ENCODE measurements around the gene ABCB10.
"Not testable (repeated sequence)": the region's sequence is repeated elsewhere in the genome, so short reads cannot be mapped to it uniquely, and the experiment has no call there.

ABCB10 gene

DNA sequence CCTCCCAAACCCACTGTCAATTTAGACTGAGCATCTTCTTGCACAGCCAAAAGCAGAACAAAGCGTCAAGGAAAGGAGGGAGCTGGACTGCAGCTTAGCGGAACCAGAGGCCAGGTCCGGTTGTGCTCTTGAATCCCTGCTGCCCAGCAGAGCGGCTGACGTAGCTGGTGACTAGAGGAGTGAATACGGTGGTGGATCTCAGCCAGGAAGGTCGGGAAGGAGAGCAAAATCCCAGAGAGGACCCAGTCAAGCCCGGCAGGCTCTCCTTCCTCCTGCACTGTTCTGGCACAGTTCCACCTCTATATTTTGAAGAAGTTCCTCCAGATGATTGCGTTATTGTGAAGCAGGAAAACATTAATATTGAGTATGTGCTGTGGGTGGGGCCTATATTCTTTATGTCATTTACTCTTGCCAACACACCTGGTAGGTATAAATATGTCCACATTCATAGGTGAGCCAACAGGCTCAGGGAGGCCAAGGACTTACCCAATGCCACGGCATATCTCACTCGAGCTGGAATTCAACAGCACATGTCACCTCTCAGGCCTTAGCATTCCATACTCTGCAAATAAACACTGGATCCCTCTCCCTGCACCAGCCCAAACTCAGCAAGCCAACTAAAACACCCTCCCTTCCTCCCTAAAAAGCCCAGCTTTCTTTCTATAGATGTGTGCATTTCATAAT, 23.6 kb upstream of the ABCB10 start:
- no peak overlapping the region for H3K4me3 ChIP-seq (ENCODE audit: low read length)
- TF ChIP-seq ZNF274 (IDR thresholded peaks at IDR 0.05; ENCODE audit: low read depth, low read length): no peak

DNA sequence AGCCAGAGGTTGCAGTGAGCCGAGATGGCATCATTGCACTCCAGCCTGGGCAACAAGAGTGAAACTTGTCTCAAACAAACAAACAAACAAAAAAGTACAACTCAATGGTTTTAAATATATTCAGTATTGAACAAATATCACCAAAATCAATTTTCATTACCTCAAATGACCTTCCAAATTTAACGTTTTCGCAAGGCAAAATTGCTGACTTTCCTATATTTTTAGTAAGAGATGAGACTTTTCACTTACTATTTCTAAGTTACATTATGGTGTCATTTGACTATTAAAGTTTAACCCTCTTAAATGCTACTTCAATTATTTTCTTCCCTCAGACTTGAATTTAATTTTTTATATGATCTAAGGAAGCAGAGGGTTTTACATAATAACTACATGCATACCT, 23.0 kb upstream of the ABCB10 start:
- TF ChIP-seq ZNF274 (IDR thresholded peaks at IDR 0.05; ENCODE audit: low read depth, low read length): no peak
- H3K4me3 ChIP-seq (ENCODE audit: low read length): no peak overlapping the region

DNA sequence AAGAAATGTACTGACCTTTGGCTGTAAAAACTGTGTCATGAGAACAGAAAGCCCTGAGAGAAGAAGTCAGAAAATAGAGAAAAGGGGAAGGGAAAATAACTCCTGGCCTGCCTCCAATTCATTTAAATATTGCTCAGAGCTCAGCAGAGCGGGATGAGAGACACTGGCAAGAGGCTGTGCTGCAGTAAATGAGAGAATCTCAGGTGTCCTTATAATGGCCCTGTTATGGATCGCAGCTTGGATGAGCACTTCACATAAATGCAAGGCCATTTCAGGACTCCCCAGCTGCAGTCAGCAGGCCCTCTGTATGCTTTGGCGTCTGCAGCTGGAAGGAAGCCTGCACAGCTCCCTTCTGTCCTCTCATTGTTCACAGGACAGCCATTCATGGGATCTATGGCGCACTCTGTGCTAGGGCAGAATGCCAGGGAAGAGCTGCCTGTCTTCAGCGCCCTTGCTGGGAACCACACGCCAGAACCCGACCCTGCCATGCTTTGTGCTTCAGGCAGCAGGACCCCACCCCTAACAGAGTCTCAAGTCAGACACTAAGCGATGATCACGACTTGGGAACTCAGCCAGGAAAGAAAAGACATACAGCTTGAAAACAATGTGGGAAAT, 20.7 kb upstream of the ABCB10 start:
- no peak for TF ChIP-seq ZNF274 (IDR thresholded peaks at IDR 0.05; ENCODE audit: low read depth, low read length)
- H3K4me3 ChIP-seq (ENCODE audit: low read length): no peak overlapping the region

DNA sequence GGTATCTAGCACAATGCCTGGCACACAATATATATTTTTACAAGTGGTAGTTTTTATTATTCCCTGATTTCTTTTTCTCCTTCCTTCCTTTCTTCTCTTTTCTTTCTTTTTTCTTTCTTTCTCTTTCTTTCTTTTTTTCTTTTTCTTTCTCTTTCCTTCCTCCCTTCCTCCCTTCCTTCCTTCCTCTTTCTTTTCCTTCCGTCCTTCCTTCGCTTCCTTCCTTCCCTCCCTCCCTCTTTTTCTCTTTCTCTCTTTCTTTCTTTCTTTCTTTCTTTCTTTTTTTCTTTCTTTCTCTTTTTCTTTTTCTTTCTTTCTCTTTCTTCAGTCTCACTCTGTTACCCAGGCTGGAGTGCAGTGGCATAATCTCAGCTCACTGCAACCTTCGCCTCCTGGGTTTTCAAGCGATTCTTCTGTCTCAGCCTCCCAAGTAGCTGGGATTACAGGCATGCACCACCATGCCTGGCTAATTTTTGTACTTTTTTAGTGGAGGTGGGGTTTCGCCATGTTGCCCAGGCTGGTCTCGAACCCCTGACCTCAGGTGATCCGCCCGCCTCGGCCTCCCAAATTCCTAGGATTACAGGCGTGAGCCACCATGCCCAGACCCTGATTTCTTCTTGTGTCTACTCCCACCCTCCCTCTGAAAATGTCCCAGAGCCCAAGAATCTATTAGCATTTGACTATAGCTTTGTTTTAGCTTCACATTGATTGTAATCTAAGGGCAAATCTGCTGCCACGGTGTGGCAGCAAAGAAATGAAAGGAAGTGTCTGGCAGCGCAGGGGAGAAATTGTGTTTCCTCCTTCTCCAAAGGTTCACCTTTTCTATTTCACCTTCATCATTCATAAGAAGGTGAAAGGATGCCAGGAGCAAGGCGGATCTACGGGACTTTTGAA, 19.9 kb upstream of the ABCB10 start:
- no peak for TF ChIP-seq ZNF274 (IDR thresholded peaks at IDR 0.05; ENCODE audit: low read depth, low read length)
- H3K4me3 ChIP-seq (ENCODE audit: low read length): no peak overlapping the region

DNA sequence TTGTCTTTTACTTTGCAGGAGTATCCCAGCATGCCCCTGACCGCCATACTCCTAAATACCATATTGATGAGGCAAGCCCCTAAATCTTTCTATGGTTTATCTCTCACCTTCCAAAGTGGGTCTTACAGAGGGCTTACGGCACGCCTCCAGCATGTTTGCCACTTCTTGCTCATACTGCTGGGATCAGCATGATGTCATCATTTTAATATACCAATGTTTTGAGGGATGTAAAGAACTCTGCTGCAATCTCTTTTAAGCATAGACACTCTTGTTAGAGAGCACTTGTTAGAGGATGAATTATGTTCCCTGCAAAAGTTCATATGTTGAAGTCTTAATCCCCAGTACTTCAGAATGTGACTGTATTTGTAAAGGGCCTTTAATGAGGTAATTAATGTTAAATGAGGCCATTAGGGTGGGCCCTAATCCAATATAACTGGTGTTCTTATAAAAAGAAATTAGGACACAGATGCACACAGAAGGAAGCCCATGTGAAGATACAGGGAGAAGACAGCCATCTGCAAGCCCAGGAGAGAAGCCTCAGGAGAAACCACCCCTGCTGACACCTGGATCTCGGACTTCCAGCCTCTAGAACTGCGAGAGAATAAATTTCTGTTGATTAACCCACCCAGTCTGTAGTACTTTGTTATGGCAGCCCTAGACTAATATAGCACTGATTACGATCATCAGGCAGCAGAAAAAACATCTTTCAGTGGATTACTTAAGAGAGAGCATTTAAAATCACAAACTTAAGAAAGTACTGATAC, 16.4 kb upstream of the ABCB10 start:
- H3K4me3 ChIP-seq (ENCODE audit: low read length): no peak overlapping the region
- TF ChIP-seq ZNF274 (IDR thresholded peaks at IDR 0.05; ENCODE audit: low read depth, low read length): no peak

DNA sequence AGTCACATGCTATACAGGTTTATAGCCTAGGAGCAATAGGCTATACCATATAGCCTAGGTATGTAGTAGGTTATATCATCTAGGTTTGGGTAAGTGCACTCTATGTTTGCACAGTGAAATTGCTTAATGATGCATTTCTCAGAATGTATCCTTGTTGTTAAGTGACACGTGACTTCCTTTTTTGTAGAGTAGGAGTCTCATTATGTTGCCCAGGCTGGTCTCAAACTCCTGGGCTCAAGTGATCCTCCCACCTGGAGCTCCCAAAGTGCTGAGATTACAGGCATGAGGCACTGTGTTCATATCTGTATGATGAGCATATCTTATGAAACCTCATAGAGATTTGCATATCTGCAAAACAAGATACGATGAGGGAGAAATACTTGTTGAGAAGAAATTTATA, 13.8 kb upstream of the ABCB10 start:
- H3K4me3 ChIP-seq (ENCODE audit: low read length): no peak overlapping the region
- no peak for TF ChIP-seq ZNF274 (IDR thresholded peaks at IDR 0.05; ENCODE audit: low read depth, low read length)

DNA sequence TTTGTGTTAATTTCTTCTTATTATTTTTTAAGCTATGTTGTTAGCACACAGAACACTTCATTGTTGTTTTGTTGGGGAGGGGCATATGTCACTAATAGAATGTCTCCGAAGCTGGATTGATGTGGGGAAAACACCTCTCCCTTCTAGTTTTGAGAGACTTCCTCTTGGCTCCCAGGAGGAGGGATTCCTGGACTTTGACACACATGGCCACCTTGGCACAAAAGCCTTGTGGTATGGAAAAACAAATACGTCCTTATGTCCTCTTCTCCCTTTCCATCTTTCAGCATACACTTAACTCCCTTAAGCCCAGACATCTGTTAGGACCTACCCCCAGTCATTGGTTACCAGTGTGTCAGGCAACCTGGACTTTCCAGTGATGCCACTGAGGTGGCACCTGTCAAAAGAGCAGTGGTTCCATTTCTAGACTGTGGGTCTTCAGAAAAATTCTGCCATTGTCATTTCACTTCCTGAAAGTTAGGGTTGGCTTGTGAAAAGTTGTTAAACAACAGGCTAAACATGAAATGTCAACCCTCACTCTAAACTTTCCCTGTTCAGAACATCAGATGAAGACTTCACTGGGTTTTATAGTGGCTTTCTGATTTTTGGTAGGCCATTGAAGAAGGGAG, 12.5 kb upstream of the ABCB10 start:
- TF ChIP-seq ZNF274 (IDR thresholded peaks at IDR 0.05; ENCODE audit: low read depth, low read length): no peak

DNA sequence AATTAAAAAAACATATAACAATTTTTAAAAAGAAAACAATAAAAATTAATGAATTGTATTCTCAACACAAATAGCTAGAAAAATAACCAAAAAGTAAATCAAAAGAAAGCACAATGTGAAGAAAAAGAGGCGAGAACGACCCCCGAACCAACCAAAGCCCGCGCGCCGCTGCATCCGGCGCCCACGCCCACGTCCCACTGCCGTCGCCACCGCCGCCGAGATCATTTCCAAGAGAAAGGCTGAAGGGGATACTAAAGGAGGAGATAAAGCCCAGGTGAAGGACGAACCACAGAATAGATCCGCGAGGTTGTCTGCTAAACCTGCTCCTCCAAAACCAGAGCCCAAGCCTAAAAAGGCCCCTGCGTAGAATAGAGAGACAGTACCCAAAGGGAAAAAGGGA, 11.8 kb upstream of the ABCB10 start:
- H3K4me3 ChIP-seq (ENCODE audit: low read length): no peak overlapping the region
- no peak for TF ChIP-seq ZNF274 (IDR thresholded peaks at IDR 0.05; ENCODE audit: low read depth, low read length)

More for the DNA sequence above, 12.5 kb upstream of the ABCB10 start:
- H3K4me3 ChIP-seq (ENCODE audit: low read length): no peak overlapping the region

DNA sequence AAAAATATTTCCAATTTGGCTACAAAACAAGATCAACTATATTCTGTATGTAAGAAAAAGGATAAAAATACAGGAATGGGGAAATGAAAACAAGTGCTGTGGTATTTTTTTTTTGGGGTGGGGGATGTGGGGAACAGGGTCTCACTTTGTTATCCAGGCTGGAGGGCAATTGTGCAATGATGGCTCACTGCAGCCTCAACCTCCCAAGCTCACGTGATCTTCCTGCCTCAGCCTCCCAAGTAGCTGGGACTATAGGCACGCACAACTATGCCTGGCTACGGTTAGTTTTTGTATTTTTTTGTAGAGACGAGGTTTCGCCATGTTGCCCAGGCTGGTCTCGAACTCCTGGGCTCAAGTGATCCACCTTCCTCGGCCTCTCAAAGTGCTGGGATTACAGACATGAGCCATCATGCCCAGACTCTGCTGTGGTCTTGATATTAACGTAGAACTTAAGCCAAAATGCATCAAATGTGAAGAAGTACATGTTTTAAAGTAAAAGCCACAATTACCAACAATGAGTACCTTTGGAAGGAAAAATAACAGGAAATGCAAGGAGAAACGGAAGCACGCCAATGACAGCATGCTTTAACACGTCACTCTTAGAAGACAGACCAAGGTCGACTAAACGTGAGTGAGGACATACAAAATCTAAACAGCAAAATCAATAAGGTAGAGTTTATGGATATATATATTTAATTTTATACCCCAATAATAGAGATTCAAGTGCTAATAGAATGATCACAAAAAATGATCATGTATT, 8.8 kb upstream of the ABCB10 start:
- no peak for TF ChIP-seq ZNF274 (IDR thresholded peaks at IDR 0.05; ENCODE audit: low read depth, low read length)
- no peak overlapping the region for H3K4me3 ChIP-seq (ENCODE audit: low read length)

DNA sequence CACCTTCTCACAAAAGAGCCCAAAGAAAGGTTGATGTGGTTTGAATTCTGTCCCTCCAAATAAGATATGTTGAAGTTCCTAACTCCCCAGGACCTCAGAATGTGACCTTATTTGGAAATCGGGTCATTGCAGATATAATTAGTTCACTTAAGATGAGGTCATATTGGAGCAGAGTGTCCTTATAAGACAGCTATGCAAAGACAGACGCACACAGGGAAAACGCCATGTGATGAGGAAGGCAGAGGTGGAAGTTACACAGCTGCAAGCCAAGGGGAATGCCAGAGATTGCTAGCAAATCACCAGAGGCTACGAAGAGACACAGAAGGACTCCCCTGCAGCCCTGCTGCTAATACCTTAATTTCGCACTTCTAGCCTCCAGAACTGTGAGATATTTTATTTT, 5.2 kb upstream of the ABCB10 start:
- no peak for TF ChIP-seq ZNF274 (IDR thresholded peaks at IDR 0.05; ENCODE audit: low read depth, low read length)
- no peak overlapping the region for H3K4me3 ChIP-seq (ENCODE audit: low read length)

DNA sequence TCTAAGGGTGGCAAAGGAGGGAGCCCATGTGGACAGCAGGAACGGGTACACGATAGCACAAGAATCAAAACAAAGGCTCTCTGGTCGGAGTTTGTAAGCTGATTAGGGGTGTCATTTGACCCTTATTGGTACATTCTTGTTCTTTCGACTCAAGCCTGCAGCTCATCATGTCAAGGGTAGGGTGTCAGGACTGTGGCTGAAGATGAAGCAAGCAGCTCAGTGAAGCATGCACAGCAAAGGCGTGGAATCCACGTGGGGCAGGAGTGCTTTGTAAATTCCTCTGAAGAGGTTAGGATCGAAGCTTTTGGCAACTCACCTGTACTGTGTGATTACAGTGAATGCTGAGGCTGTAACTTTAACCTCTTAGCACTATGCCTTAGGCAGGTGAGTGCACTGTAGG, 4.7 kb upstream of the ABCB10 start:
- TF ChIP-seq ZNF274 (IDR thresholded peaks at IDR 0.05; ENCODE audit: low read depth, low read length): no peak
- H3K4me3 ChIP-seq (ENCODE audit: low read length): no peak overlapping the region

DNA sequence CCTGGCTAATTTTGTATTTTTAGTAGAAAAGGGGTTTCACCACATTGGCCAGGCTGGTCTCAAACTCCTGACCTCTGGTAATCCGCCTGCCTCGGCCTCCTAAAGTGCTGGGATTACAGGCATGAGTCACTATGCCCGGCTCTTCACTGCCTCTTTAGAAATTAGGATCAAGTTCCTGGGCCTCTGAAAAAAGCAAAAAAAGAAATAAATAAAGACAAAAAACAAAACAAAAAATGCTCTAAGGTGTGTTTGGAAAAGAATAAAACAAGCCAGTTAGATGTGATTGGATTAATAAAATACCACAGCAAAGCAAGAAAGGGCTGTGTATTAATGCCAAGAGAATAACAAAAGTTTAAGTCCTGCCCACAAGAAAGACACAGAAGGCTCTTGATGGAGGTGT, 4.2 kb upstream of the ABCB10 start:
- no peak overlapping the region for H3K4me3 ChIP-seq (ENCODE audit: low read length)
- TF ChIP-seq ZNF274 (IDR thresholded peaks at IDR 0.05; ENCODE audit: low read depth, low read length): no peak

DNA sequence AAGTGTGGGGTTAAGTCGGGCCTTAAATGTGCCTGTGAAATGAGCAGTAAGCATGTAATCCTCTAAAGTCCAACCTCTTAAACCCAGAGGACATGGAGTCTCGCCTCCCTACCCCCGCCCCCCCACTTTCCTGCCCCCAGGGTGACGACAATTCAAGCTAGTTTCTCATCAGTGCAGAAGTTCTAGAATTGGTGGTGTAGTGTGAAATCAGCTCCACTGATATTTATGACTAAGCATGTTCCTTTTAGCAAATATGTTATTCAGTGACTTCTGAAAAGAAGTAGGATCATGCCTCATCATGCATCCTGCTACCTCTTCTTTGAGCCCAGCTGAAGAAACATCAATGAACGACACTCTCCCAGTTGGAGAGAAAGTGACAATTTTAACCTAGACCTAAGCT, 2.6 kb upstream of the ABCB10 start:
- no peak for TF ChIP-seq ZNF274 (IDR thresholded peaks at IDR 0.05; ENCODE audit: low read depth, low read length)
- H3K4me3 ChIP-seq (ENCODE audit: low read length): no peak overlapping the region

DNA sequence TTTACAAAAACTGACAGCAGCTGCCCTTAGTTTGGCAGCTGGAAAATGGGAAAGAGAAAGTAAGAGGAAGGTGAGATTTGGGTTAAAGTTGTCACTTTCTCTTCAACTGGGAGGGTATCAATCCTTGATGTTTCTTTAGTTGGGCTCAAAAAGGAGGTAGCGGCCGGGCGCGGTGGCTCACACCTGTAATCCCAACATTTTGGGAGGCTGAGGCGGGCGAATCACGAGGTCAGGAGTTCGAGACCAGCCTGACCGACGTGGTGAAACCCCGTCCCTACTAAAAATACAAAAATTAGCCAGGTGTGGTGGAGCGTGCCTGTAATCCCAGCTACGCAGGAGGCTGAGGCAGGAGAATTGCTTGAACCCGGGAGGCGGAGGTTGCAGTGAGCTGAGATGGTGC, 1.6 kb upstream of the ABCB10 start:
- not testable (repeated sequence) for H3K4me3 ChIP-seq (ENCODE audit: low read length)

DNA sequence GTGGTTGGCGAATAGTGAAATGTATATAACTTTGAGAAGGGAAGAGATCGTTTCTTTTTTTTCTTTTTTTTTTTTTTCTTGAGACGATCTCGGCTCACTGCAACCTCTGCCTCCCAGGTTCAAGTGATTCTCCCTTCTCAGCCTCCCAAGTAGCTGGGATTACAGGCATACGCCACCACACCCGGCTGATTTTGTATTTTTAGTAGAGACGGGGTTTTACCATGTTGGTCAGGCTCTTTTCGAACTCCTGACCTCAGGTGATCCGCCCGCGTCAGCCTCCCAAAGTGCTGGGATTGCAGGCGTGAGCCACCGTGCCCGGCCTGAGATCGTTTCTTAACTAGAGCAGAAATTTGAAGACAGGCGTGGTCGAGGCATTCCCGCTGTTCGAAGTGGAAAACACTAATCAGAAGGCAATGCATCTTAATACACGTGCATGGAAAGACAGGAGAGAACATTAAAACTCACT, 862 bp upstream of the ABCB10 start:
- H3K4me3 ChIP-seq (ENCODE audit: low read length): peak overlapping the region; percentile 89
